ENCODE results near the gene VBP1.

Gene VBP1

DNA sequence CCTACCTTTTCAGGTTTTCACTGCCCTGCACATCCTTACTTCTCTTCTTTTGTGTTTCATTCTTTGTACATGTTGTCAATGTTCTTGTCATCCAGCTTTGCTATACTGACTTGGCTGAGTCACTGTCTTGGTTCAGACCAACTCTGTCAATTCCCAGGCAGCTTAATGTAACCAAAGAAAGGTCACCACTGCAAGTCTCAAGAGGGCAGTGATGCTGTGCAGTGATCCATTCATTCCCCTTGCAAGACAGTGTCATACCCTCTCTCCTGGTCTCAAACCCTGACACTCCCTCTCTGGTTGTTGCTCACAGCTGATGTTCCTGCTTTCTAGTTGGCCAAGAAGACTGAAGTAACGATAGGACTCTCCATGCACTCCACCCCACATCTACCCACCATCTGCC, 30.5 kb downstream of the VBP1 start (continued):
- TF ChIP-seq CTCF (tag by site-specific recombination; IDR thresholded peaks at IDR 0.05), result no peak

GRCh38 chrX:155247497-155247896, 31.2 kb downstream of the VBP1 start:
- Histone ChIP-seq H3K27ac (ENCODE audit: extremely low read depth, low read depth, low read length) (no peak overlapping the region), H3K4me3 (ENCODE audit: low read depth, low read length) (no peak overlapping the region), H3K36me3 (ENCODE audit: control insufficient read depth in 2 of 2, insufficient read depth in 1 of 2, low read length in 2 of 2) (no peaks in the 10 kb centered on the region), H3K9me3 (ENCODE audit: control insufficient read depth, insufficient read depth, low read depth, low read length) (no peaks in the 10 kb centered on the region), H3K4me1 (ENCODE audit: control insufficient read depth, insufficient read depth, low read length) (no peaks in the 10 kb centered on the region)
- POLR2A ChIA-PET, result interaction anchor here (1.3 kb wide), 1 partner anchor 31 kb away, joined by 3 read pairs; no protein-coding TSS in a partner anchor
- CTCF ChIA-PET, result no interaction called here
- TF ChIP-seq, protein P1, sequence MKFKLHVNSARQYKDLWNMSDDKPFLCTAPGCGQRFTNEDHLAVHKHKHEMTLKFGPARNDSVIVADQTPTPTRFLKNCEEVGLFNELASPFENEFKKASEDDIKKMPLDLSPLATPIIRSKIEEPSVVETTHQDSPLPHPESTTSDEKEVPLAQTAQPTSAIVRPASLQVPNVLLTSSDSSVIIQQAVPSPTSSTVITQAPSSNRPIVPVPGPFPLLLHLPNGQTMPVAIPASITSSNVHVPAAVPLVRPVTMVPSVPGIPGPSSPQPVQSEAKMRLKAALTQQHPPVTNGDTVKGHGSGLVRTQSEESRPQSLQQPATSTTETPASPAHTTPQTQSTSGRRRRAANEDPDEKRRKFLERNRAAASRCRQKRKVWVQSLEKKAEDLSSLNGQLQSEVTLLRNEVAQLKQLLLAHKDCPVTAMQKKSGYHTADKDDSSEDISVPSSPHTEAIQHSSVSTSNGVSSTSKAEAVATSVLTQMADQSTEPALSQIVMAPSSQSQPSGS (tag by site-specific recombination; IDR thresholded peaks at IDR 0.05; ENCODE audit: low read depth), result no peak
- TF ChIP-seq ZBTB44 (tag by site-specific recombination; IDR thresholded peaks at IDR 0.05), result no peak
- TF ChIP-seq ZFP69B (tag by site-specific recombination; IDR thresholded peaks at IDR 0.05), result peak; percentile 77
- TF ChIP-seq ZNF221 (tag by site-specific recombination; IDR thresholded peaks at IDR 0.05; ENCODE audit: borderline replicate concordance), result no peak
- TF ChIP-seq, protein P2, sequence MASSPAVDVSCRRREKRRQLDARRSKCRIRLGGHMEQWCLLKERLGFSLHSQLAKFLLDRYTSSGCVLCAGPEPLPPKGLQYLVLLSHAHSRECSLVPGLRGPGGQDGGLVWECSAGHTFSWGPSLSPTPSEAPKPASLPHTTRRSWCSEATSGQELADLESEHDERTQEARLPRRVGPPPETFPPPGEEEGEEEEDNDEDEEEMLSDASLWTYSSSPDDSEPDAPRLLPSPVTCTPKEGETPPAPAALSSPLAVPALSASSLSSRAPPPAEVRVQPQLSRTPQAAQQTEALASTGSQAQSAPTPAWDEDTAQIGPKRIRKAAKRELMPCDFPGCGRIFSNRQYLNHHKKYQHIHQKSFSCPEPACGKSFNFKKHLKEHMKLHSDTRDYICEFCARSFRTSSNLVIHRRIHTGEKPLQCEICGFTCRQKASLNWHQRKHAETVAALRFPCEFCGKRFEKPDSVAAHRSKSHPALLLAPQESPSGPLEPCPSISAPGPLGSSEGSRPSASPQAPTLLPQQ (tag by site-specific recombination; IDR thresholded peaks at IDR 0.05), result peak; percentile 84
- no peak for TF ChIP-seq ZNF184 (tag by site-specific recombination; IDR thresholded peaks at IDR 0.05)
- TF ChIP-seq HIC1 (tag by site-specific recombination; IDR thresholded peaks at IDR 0.05), result no peak

DNA sequence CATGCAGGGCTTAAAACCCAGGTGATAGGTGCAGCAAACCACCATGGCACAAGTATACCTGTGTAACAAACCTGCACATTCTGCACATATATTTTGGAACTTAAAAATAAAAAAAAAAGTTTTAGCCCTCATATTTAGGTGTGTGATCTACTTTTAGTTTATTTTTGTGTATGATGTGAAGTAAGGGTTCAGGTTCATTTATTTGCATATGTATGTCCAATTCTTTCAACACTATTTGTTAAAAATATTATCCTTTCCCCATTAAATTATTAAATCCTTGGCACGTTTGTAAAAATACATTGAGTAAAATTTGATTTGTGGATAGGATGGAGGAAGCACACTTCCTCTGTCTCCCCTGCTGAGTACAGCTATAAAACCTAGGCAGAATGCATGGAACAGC, 35.1 kb downstream of the VBP1 start:
- Histone ChIP-seq H3K4me1 (ENCODE audit: control insufficient read depth, insufficient read depth, low read length) (no peaks in the 10 kb centered on the region), H3K36me3 (ENCODE audit: control insufficient read depth in 2 of 2, insufficient read depth in 1 of 2, low read length in 2 of 2) (no peaks in the 10 kb centered on the region), H3K9me3 (ENCODE audit: control insufficient read depth, insufficient read depth, low read depth, low read length) (no peaks in the 10 kb centered on the region), H3K27ac (ENCODE audit: extremely low read depth, low read depth, low read length) (no peak overlapping the region), H3K4me3 (ENCODE audit: low read depth, low read length) (no peak overlapping the region)
- CTCF ChIA-PET, result interaction anchor here (0.6 kb wide), 1 partner anchor 294 kb away, joined by 3 read pairs; no protein-coding TSS in a partner anchor
- POLR2A ChIA-PET, result no interaction called here
- TF ChIP-seq ZNF37A (tag by site-specific recombination; IDR thresholded peaks at IDR 0.05) (no peak), ZNF558 (tag by site-specific recombination; IDR thresholded peaks at IDR 0.05) (peak; percentile 95), SP3 (tag by site-specific recombination; IDR thresholded peaks at IDR 0.05) (no peak)
